GM12875 (cell line): Measurements from ENCODE around the gene PHLPP1.

Source experiments
- H3K4me3 ChIP-seq: one replicate; pipeline ENCODE4 v1.5.1; 2011; ENCODE audit warnings: low read depth, low read length, control low read depth
- CTCF ChIP-seq: IDR thresholded peaks from 2 replicates; pipeline ENCODE4 v1.5.1; 2011; ENCODE audit warnings: low read depth, mild to moderate bottlenecking, control low read depth, inconsistent platforms, low read length, moderate library complexity, borderline replicate concordance; ENCODE audit not compliant: insufficient read depth

The PHLPP1 gene

GRCh38 chr18:62876828-62877227, 161.5 kb downstream of the PHLPP1 start:
- H3K4me3 ChIP-seq = no peak overlapping the region

GRCh38 chr18:62877411-62878221, 162.3 kb downstream of the PHLPP1 start:
- no peak for TF ChIP-seq CTCF
- no peak overlapping the region for H3K4me3 ChIP-seq

More at GRCh38 chr18:62876828-62877227, 161.5 kb downstream of the PHLPP1 start:
- no peak for TF ChIP-seq CTCF

- no peak for TF ChIP-seq CTCF
- H3K4me3 ChIP-seq = no peak overlapping the region
Observed at GRCh38 chr18:62878305-62878704, 163.0 kb downstream of the PHLPP1 start.

GRCh38 chr18:62880034-62880433, 164.7 kb downstream of the PHLPP1 start:
- TF ChIP-seq CTCF = no peak
- H3K4me3 ChIP-seq = no peak overlapping the region

- H3K4me3 ChIP-seq = no peak overlapping the region
- TF ChIP-seq CTCF = no peak
Observed at GRCh38 chr18:62880673-62881364, 165.5 kb downstream of the PHLPP1 start.

- no peak for TF ChIP-seq CTCF
- H3K4me3 ChIP-seq = no peak overlapping the region
Observed at GRCh38 chr18:62881509-62882016, 166.2 kb downstream of the PHLPP1 start.
